ENCODE data around the gene LRRC38.

Gene LRRC38

GRCh38 chr1:13516606-13517005 lies 2.8 kb upstream of the LRRC38 start:
- DNase-seq (ENCODE audit: low spot score): no peak

GRCh38 chr1:13514821-13515220 lies 1.0 kb upstream of the LRRC38 start:
- DNase-seq (ENCODE audit: low spot score): no peak

- DNase-seq (ENCODE audit: low spot score): no peak
Measured at GRCh38 chr1:13513063-13513894, 524 bp downstream of the LRRC38 start.

GRCh38 chr1:13512472-13512871 lies 1.3 kb downstream of the LRRC38 start:
- no peak for DNase-seq (ENCODE audit: low spot score)

GRCh38 chr1:13510499-13510898 lies 3.3 kb downstream of the LRRC38 start:
- DNase-seq (ENCODE audit: low spot score): no peak

GRCh38 chr1:13507075-13507474 lies 6.7 kb downstream of the LRRC38 start:
- no peak for DNase-seq (ENCODE audit: low spot score)

GRCh38 chr1:13505020-13505419 lies 8.8 kb downstream of the LRRC38 start:
- DNase-seq (ENCODE audit: low spot score): no peak

- DNase-seq (ENCODE audit: low spot score): no peak
Measured at GRCh38 chr1:13500806-13501205, 13.0 kb downstream of the LRRC38 start.

GRCh38 chr1:13499422-13499821 lies 14.4 kb downstream of the LRRC38 start:
- no peak for DNase-seq (ENCODE audit: low spot score)

- DNase-seq (ENCODE audit: low spot score): no peak
Measured at GRCh38 chr1:13498553-13498952, 15.2 kb downstream of the LRRC38 start.

GRCh38 chr1:13495186-13495585 lies 18.6 kb downstream of the LRRC38 start:
- DNase-seq (ENCODE audit: low spot score): no peak

- DNase-seq (ENCODE audit: low spot score): no peak
Measured at GRCh38 chr1:13494712-13495111, 19.1 kb downstream of the LRRC38 start.

GRCh38 chr1:13494025-13494424 lies 19.8 kb downstream of the LRRC38 start:
- no peak for DNase-seq (ENCODE audit: low spot score)

GRCh38 chr1:13492711-13493110 lies 21.1 kb downstream of the LRRC38 start:
- no peak for DNase-seq (ENCODE audit: low spot score)

- DNase-seq (ENCODE audit: low spot score): no peak
Measured at GRCh38 chr1:13487957-13488356, 25.8 kb downstream of the LRRC38 start.

- DNase-seq (ENCODE audit: low spot score): no peak
Measured at GRCh38 chr1:13487143-13487868, 26.5 kb downstream of the LRRC38 start.

- DNase-seq (ENCODE audit: low spot score): no peak
Measured at GRCh38 chr1:13483946-13484345, 29.9 kb downstream of the LRRC38 start.

GRCh38 chr1:13482600-13482999 lies 31.2 kb downstream of the LRRC38 start:
- no peak for DNase-seq (ENCODE audit: low spot score)

GRCh38 chr1:13479171-13479856 lies 34.5 kb downstream of the LRRC38 start:
- DNase-seq (ENCODE audit: low spot score): no peak

- no peak for DNase-seq (ENCODE audit: low spot score)
Measured at GRCh38 chr1:13478692-13479091, 35.1 kb downstream of the LRRC38 start.

- DNase-seq (ENCODE audit: low spot score): no peak
Measured at GRCh38 chr1:13469343-13469742, 44.5 kb downstream of the LRRC38 start.

- no peak for DNase-seq (ENCODE audit: low spot score)
Measured at GRCh38 chr1:13465515-13465914, 48.3 kb downstream of the LRRC38 start.

GRCh38 chr1:13462682-13463081 lies 51.1 kb downstream of the LRRC38 start:
- no peak for DNase-seq (ENCODE audit: low spot score)
